NCI-H82 (cell line): Measurements from ENCODE around the gene ARF1.

ENCODE experiments used
- DNase-seq: peaks from one replicate; lab custom pipeline; 2025; lab: John Stamatoyannopoulos, UW

ARF1 gene

DNA sequence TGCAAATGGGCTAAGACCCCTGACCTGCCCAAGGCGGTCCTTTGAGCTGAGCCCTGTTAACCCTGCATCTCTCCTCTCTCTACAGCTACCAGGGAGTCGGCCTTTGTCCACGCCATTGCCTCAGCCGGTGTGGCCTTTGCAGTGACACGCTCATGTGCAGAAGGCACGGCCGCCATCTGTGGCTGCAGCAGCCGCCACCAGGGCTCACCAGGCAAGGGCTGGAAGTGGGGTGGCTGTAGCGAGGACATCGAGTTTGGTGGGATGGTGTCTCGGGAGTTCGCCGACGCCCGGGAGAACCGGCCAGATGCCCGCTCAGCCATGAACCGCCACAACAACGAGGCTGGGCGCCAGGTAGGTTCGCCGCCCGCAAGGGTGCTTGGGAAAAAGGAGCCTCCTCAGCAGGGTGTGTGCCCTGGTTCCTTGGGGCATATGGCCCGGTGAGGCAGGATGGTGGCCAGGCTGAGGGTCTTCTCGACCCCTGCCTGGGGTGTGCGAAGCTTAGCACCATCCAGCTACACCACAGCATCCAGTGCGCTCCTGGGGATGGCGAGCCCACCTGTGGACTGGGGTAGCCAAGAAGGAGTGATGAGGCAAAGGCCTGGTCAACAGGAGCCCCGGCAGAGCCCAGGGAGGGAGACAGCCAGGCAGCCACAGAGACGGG, 31.8 kb upstream of the ARF1 start:
- DNase-seq = no peak

DNA sequence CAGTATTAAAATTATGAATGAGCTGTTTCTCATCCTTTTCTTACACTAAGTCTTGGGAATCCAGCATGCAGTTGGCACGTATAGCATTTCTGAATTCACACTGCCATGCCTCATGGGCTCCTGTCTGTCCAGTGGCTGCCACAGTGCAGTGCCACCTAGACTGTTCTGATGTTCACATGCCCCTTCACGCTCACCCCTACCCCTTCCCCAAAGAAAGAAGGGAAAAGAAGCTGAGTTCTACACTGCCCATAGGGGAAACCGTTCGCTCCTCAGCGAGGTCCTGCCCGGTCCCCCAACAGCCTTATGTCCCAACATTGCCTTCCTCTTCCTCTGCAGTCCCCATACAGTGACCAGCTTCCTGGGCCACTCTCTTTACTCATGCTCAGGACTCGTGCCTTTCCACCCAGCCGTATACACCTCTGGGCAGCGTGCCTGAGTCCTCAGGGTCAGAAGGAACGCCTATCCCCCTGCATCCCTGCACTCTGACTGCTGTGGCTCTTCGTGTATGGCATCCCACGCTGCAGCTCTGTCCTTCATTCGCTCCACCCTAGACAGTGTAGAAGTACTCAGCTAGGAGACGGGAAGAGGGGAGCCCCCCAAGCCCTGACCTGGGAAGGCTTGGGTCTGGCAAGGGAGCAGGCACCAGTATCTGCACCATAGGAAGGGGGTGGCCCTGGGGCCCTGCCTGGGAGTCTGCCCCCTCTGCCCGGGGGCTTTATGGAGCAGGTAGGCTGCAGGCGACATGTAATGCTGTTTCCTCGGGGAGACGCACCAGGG, 24.1 kb upstream of the ARF1 start:
- DNase-seq = no peak

DNA sequence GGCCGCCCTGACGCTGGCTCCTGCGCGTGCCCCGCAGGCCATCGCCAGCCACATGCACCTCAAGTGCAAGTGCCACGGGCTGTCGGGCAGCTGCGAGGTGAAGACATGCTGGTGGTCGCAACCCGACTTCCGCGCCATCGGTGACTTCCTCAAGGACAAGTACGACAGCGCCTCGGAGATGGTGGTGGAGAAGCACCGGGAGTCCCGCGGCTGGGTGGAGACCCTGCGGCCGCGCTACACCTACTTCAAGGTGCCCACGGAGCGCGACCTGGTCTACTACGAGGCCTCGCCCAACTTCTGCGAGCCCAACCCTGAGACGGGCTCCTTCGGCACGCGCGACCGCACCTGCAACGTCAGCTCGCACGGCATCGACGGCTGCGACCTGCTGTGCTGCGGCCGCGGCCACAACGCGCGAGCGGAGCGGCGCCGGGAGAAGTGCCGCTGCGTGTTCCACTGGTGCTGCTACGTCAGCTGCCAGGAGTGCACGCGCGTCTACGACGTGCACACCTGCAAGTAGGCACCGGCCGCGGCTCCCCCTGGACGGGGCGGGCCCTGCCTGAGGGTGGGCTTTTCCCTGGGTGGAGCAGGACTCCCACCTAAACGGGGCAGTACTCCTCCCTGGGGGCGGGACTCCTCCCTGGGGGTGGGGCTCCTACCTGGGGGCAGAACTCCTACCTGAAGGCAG, 23.4 kb upstream of the ARF1 start:
- no peak for DNase-seq

DNA sequence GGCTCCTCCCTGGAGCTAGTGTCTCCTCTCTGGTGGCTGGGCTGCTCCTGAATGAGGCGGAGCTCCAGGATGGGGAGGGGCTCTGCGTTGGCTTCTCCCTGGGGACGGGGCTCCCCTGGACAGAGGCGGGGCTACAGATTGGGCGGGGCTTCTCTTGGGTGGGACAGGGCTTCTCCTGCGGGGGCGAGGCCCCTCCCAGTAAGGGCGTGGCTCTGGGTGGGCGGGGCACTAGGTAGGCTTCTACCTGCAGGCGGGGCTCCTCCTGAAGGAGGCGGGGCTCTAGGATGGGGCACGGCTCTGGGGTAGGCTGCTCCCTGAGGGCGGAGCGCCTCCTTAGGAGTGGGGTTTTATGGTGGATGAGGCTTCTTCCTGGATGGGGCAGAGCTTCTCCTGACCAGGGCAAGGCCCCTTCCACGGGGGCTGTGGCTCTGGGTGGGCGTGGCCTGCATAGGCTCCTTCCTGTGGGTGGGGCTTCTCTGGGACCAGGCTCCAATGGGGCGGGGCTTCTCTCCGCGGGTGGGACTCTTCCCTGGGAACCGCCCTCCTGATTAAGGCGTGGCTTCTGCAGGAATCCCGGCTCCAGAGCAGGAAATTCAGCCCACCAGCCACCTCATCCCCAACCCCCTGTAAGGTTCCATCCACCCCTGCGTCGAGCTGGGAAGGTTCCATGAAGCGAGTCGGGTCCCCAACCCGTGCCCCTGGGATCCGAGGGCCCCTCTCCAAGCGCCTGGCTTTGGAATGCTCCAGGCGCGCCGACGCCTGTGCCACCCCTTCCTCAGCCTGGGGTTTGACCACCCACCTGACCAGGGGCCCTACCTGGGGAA, 22.7 kb upstream of the ARF1 start:
- peak; percentile 91 for DNase-seq

DNA sequence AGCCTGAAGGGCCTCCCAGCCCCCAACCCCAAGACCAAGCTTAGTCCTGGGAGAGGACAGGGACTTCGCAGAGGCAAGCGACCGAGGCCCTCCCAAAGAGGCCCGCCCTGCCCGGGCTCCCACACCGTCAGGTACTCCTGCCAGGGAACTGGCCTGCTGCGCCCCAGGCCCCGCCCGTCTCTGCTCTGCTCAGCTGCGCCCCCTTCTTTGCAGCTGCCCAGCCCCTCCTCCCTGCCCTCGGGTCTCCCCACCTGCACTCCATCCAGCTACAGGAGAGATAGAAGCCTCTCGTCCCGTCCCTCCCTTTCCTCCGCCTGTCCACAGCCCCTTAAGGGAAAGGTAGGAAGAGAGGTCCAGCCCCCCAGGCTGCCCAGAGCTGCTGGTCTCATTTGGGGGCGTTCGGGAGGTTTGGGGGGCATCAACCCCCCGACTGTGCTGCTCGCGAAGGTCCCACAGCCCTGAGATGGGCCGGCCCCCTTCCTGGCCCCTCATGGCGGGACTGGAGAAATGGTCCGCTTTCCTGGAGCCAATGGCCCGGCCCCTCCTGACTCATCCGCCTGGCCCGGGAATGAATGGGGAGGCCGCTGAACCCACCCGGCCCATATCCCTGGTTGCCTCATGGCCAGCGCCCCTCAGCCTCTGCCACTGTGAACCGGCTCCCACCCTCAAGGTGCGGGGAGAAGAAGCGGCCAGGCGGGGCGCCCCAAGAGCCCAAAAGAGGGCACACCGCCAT, 21.9 kb upstream of the ARF1 start:
- no peak for DNase-seq

DNA sequence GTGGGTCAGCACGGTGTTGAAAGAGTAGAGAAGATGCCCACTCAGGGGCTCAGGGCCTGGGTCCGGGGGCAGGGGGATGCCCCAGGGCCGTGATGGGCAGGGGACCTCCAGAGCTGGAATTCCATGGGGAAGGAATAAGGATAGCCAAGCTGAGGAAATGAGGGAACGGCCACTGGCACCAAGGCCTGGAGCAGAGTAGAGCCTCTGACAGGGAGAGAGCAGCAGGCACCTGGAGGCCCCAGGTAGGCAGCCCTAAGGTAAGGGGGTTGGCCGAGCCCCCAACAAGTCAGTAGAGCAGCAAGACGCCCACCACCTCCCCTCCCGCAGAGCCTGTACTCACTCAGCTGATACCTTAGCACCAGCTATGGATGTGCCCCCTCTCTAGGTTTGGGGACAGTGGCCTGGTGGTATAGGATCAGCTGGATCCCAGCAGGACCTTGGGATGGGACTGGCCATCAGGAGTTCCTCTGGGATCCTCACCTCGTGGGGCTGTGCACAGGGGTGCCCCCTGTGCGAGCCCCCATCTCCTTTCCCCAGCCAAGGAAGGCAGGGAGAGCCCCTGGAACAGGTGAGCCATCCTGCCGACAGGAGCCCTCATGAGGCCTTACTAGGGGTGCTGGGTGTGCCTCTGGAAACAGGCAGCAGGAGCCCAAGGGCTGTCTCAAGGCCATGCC, 21.0 kb upstream of the ARF1 start:
- DNase-seq = no peak

DNA sequence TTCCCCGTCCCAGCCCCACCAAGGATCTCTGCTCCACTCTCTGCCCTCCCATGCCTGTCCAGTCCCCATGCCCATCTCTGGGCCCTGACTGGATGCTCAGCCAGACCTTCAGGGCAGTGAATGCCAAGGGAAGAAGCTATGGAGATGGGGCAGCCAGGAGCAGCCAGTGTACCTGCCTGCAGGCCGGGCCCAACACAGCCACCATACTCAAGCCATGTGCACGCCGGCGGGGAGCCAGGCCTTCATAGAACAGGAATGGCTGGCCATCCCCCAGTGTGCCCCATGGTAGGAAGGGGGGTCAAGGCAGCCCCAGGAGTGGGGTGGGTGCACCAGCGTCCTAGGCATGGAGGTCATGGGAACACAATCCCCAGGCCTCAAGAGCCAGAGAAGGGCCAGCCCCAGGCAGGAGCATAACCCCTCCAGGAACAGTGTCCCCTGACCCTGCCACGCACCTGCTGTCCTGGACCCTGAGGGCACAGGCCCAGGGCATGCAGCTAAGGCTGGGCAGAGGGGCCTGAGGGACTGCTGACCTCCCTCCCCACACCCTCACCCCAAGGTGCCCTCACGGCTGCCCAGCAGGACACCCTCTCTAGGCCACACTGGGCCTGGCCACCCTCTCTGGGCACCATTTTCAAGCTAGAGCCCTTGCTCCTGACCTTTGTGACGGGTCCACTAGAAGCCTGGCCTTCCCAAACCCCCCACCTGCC, 20.3 kb upstream of the ARF1 start:
- no peak for DNase-seq

DNA sequence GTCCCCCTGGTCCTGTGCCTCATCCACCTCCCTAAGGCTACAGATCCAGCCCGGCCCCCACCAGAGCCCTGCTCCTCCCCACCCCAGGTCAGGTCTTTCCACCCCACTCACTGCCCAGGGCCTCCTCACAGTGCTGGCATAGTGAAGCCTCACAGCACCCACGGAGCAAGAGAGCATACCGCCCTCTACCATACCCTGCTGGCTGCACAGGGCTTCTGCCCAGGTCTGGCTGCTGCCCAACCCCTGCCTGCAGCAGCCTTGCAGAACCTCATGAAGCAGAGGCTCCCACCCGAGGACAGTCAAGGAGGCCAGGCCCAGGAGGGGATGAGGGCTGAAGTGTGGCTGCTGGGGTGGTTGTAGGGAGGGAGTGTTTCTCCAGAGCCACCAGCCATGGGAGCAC, 19.7 kb upstream of the ARF1 start:
- no peak for DNase-seq

DNA sequence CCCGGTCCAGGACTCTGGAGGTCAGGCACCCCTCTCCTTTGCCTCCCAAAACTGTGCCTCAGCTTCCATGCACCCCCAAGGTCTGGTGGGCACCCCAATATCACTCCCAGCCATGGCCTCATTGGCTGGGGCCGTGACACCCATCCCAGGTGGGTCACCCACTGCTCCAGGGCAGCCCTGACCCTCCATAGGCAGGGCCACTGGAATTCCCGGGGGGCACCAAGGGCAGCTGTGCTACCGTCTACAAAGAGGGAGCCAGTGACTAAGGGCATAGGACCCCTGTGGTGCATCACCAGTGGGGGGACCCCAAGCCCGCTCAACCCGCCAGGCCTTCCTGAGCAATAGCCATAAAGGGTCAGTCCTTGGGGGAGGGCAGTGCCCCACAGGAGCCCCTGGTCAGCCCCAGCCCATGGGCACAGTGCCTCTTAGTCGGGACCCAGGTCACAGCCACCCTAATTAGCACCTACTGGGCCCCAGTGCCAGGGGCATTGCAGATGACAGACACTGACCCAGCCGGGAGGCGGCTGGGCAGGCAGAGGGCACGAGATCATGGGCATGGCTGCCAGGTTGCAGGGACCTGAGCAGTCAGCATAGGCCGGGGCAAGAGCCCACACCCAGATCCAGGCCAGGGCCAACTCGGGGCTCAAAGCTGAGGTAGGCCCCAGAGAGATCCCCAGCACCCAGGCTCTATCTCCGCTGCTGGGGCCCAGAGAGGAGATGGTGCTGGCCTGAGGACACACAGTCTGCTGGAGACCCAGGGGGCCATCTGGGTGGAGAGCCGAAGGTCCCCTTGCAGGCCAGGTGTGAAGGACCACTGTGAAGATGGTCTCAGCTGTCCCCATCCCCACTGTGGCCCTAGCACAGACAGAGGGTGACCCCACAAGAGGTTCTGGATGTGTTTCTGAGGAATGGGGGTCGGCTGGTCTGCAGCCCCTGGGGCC, 19.0 kb upstream of the ARF1 start:
- no peak for DNase-seq

DNA sequence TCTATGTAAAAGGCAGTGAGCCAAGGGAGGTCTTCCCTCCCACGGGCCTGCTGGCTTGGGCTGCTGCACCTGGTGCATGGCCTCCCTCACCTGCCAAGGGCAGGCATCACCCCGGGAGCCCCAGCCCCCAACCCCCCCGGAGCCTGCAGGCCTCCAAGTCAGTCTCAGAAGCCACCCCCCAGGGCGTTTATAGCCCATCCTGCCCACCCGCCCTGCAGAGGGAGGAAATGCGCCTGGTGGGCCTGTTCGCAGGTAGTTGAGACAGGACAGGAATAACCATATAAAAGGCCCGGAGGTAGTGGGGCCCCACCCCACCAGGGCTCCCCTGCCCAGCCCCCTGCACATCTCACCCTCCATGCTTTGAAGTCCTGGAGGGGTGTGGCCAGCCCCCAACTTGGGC, 18.2 kb upstream of the ARF1 start:
- DNase-seq = no peak

DNA sequence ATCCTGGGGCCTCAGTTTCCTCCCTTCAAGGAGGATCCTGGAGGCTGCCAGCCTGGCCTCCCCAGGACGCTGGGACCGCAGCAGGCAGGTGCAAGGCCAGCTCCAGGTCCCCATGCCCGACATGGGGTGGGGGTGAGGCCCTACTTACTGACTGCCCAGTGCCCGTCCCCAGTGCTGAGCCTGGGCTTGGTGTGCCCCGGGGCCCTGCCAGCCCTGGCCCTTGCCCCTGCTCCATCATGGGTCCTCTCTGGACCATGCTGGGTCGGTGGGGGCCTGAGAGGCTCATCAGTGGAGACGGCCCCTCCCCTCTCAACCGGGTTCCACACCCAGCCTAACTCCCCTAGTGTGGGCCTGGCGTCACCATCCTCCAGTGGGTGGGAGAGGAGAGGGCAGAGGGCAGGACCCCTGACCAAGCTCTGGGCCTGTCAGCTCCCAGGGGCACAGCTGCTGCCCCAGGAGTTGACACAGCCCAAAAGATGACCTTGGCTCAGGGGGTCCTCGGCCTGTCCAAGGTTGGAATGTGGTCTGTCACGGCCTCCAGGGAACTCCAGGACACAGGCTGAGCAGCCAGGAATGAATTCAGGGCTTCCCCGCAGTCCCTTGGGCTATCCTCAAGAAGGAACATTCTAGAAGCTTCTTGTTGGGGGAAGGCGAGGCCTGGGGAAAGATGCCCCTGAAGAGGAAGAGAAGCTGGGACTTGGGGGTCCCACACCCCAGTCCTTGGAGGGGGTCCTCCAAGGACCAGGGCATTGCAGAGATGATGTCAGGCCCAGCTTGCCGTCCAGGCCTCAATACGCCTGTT, 17.6 kb upstream of the ARF1 start:
- no peak for DNase-seq

DNA sequence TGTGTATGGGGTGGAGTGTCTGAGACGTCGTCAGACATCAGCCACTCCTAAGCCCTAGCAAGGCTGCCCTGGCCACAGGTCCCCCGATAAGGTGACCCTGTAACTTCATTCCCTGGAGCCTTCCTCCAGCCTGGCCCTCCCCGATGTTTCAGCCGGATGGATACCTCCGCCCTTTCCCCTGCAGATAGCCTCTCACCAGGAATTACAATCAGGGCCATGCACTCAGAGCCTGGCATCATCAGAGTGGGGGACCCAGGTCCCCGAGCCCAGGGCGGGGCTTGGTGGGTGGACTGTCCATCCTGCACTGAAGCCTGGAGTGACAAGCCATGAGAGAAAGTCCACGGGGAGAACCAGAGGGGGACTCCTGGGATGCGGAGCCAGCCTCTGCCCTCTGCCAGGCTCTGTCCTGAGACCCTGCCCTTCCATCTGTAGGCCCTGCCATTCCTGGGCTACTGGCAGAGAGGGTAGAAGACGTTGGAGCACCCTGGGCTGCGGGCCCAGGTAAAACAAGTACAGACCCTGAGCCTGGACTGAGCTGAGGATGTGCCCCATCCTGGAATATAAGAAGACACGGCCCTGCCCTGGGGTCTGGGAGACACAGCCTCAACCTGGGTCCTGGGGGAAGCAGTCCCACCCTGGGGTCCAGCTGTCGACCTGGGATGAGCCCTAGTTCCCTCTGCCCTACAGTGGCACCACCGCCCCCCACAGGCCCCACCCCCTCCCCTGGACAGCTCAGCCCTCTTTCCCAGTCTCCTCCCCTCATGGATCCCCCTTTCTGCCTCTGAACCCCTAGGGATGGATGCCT, 16.8 kb upstream of the ARF1 start:
- no peak for DNase-seq

DNA sequence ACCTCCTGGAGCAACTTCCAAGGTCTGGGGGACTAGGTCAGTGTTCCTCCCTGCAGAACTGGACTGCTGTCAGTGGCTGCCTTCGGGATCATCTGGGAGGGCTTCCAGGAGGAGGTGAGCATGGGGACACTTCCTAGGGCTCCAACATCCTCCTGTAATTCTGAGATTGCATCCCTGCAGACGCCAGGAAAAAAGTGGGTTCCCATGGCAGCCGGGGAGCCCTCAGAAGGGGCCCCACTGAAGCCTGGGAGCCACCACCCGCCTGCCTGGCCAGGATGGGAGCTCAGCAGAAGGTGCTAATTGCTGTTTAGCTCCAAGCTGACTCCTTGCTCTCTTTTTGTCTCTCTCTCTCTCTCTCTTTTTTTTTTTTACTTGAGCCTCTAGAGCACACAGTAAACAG, 16.1 kb upstream of the ARF1 start:
- no peak for DNase-seq

DNA sequence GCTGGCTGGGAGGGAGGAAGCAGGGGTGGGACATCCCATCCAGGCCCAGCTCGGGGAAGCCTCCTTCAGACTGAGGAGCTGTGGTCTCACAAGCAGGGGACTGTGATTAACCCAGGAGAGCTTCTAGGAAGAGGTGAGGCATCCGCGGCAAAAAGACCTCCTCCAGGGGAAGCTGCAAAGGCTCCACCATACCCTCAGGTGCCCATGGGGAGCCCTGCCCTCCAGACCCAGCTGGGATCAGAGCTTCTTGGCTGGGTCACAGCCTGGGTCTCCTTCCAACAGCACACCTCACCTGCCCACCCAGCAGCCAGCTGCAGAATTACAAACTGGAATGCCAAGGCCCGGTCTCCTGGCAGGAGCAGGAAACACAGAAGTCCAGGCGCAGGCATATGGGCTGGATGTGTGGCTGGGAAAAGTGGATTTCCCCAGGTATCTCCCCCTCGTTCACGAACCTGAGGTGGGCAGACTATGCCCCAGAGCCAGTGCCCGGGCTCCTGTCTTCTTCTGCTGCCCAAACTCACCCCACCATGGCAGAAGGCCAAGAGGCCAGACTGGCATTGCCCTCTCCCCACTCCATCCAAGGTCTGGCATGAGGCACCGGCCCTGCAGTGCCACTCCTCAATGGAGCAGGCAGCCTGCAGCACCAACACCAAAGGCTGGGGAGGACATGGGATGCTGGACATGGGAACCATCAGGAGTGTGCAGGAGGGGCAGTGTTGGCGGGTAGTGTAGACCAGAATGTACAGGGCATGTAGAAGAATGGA, 15.4 kb upstream of the ARF1 start:
- DNase-seq = no peak

DNA sequence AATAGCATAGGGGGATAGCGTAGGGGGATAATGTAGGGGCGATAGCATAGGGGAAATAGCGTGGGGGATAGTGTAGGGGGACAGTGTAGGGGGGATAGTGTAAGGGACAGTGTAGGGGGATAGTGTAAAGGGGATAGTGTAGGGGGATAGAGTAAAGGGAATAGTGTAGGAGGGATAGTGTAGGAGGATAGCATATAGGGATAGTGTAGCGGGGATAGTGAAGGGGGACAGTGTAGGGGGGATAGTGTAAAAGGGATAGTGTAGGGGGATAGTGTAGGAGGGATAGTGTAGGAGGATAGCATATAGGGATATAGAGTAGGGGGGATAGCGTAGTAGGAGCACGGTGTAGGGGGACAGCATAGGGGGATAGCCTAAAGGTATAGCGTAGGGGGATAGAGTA, 14.1 kb upstream of the ARF1 start:
- DNase-seq = no peak

DNA sequence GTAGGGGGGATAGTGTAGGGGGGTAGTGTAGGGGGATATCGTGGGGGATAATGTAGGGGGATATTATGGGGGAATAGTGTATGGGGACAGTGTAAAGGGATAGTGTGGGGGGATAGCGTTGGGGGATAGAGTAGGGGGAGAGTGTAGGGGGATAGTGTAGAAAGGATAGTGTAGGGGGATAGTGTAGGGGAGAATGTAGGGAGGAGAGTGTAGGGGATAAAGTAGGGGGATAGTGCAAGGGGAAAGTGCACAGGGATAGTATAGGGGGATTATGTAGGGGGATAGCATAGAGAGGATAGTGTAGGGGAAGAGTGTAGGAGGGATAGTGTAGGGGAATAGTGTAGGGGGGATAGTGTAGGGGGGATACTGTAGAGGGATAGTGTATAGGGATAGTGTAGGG, 12.3 kb upstream of the ARF1 start:
- DNase-seq = no peak

DNA sequence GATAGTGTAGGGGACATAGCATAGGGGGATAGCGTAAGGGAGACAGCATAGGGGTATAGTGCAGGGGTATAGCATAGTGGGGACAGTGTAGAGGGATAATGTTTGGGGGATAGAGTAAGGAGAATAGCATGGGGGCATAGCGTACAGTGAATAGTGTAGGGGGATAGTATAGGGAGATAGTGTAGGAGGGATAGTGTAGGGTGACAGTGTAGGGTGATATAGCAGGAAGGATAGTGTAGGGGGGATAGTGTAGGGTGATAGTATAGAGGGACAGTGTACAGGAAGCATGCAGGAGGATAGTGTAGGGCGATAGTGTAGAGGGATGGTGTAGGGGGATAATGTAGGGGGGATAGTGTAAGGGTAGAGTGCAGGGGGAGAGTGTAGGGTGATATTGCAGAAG, 11.7 kb upstream of the ARF1 start:
- DNase-seq = no peak
